Fibroblast of upper back skin (primary cell): ENCODE results near the gene GALNT8.

Experiments
- DNase-seq: peaks from one replicate; pipeline ENCODE4 v3.0.0-alpha.2; 2013

The GALNT8 gene

GRCh38 chr12:4802841-4803240 is 82.6 kb downstream of the GALNT8 start:
- no peak for DNase-seq

GRCh38 chr12:4806439-4807115 is 86.4 kb downstream of the GALNT8 start:
- DNase-seq, result no peak

- no peak for DNase-seq
Observed at GRCh38 chr12:4807116-4807783, 87.0 kb downstream of the GALNT8 start.

GRCh38 chr12:4807813-4808212 is 87.6 kb downstream of the GALNT8 start:
- DNase-seq, result no peak

- DNase-seq, result peak; percentile 28
Observed at GRCh38 chr12:4809013-4809448, 88.8 kb downstream of the GALNT8 start.

- no peak for DNase-seq
Observed at GRCh38 chr12:4809449-4810218, 89.4 kb downstream of the GALNT8 start.

- no peak for DNase-seq
Observed at GRCh38 chr12:4810219-4810671, 90.0 kb downstream of the GALNT8 start.

GRCh38 chr12:4812624-4813327 is 92.6 kb downstream of the GALNT8 start:
- DNase-seq, result no peak

GRCh38 chr12:4813741-4814140 is 93.5 kb downstream of the GALNT8 start:
- DNase-seq, result no peak

- no peak for DNase-seq
Observed at GRCh38 chr12:4814485-4814884, 94.3 kb downstream of the GALNT8 start.

- no peak for DNase-seq
Observed at GRCh38 chr12:4816744-4817525, 96.7 kb downstream of the GALNT8 start.

GRCh38 chr12:4817880-4818279 is 97.7 kb downstream of the GALNT8 start:
- DNase-seq, result no peak

GRCh38 chr12:4819654-4820053 is 99.5 kb downstream of the GALNT8 start:
- DNase-seq, result no peak

- no peak for DNase-seq
Observed at GRCh38 chr12:4820971-4821370, 100.8 kb downstream of the GALNT8 start.
